Peyer's patch (tissue), 4 donors: ENCODE measurements around the gene PPP1R13B. TPM values are rescaled to one million over a fixed set of nuclear protein-coding genes. Genes with fewer than 3 reads are reported as not detected.

Experiments
- DNase-seq, 3 donors: peaks; one replicate each; pipeline ENCODE4 v3.0.0-alpha.2; 2017 to 2019
- H3K27ac ChIP-seq, 4 donors: fragments of 200-600 bp; sonication (generic); one replicate each; pipeline ENCODE4 v1.5.1; 2016 to 2019
- H3K27me3 ChIP-seq, 2 donors: fragments of 200-600 bp; sonication (generic); one replicate each; pipeline ENCODE4 v1.5.1; 2019
- H3K36me3 ChIP-seq, 3 donors: fragments of 200-600 bp; sonication (generic); one replicate each; pipeline ENCODE4 v1.5.1; 2016 to 2019
- H3K4me1 ChIP-seq, 4 donors: fragments of 200-600 bp; sonication (generic); one replicate each; pipeline ENCODE4 v1.5.1; 2016 to 2019
- H3K4me3 ChIP-seq, 4 donors: fragments of 200-600 bp; sonication (generic); 1 replicate in 3 of 4; 2 replicates in 1 of 4; pipeline ENCODE4 v1.5.1; 2016 to 2019; ENCODE audit warnings: mild to moderate bottlenecking in 1 of 4
- H3K9me3 ChIP-seq, 4 donors: fragments of 200-600 bp; sonication (generic); one replicate each; pipeline ENCODE4 v1.5.1; 2016 to 2019; ENCODE audit warnings: mild to moderate bottlenecking in 1 of 4
- POLR2A ChIP-seq, 2 donors: fragments of 450-650 bp; IDR thresholded peaks; one replicate each; pipeline ENCODE4 v1.5.1; 2017; ENCODE audit warnings: antibody characterized with exemption in 2 of 2, mild to moderate bottlenecking in 2 of 2, moderate library complexity in 2 of 2
- total RNA-seq, 4 donors: library from RNA; depleted of rRNA; stranded (reverse); fragments of >200 nt; gene quantifications; one replicate each; pipeline ENCODE4 v1.1.0, GENCODE V29; 2016
- TF ChIP-seq, protein P1 (sequence below), 6 experiments: fragments of 450-650 bp in 4 of 6; fragments of 200-600 bp in 2 of 6; sonication (generic) in 1 of 6; IDR thresholded peaks; one replicate each; pipeline ENCODE4 v1.5.1; 2017 to 2019; ENCODE audit warnings: antibody characterized with exemption in 6 of 6, mild to moderate bottlenecking in 3 of 6, moderate library complexity in 1 of 6

PPP1R13B gene
- total RNA-seq, 4 donors from 2014 or later, result 30.5 to 78.3 (median 54.0) TPM

DNA sequence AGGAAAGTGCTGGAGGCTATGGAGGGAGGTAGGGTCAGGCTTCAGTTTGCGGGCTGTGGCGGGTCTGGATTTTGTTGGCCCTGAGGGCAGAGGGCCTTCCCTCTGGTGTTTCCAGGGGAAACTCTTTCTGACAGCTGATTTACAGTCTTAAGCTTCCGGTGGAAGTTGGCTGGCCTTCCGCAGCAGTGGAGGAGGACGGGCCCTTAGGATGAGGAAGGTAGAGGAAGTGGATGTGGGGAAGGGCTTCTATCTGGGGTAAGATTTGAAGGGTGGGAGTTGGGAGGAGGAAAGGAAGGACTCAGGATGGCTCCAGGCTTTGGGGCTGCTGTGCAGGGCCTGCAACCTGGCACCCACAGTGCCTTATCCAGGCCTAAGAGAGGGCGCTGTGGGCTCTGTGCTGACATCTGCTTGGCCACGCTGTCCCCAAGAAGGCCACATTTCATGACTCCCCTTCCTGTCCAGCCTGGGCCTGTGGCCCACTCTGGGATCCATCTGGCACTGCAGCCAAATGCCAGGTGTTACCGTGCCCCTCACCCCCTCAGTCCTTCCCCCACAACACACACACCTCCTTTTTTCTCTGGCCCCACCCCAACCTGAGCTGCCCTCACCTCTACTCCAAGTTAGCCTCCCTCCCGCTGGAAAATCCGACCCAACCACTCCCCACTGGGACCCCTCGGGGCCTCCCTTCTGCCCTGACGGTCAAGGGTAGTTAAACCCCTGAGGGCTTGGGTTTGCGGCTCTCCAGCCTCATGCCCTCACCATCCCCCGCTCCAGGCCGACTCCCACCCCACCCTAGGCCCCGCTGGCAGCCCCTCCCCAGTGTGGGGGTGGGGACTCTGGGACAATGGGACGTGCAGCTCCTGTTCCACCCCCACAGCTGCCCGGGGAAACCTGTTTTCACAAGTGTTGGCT, 7.7 kb upstream of the PPP1R13B start:
- Histone ChIP-seq H3K27me3 (no peaks in the 10 kb centered on the region), H3K4me1 (peaks cover 0 to 7% (median 0%) of the 10 kb centered on the region in 4 donors), H3K4me3 (no peak overlapping the region), H3K9me3 (no peaks in the 10 kb centered on the region), H3K36me3 (no peaks in the 10 kb centered on the region), H3K27ac (peak overlapping the region in 1 of 4 donors; percentile 30)
- peak in 1 of 3 donors; percentile 46 for DNase-seq
- no peak for TF ChIP-seq POLR2A (IDR thresholded peaks at IDR 0.05)
- TF ChIP-seq, protein P1, sequence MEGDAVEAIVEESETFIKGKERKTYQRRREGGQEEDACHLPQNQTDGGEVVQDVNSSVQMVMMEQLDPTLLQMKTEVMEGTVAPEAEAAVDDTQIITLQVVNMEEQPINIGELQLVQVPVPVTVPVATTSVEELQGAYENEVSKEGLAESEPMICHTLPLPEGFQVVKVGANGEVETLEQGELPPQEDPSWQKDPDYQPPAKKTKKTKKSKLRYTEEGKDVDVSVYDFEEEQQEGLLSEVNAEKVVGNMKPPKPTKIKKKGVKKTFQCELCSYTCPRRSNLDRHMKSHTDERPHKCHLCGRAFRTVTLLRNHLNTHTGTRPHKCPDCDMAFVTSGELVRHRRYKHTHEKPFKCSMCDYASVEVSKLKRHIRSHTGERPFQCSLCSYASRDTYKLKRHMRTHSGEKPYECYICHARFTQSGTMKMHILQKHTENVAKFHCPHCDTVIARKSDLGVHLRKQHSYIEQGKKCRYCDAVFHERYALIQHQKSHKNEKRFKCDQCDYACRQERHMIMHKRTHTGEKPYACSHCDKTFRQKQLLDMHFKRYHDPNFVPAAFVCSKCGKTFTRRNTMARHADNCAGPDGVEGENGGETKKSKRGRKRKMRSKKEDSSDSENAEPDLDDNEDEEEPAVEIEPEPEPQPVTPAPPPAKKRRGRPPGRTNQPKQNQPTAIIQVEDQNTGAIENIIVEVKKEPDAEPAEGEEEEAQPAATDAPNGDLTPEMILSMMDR (IDR thresholded peaks at IDR 0.05), result no peak

DNA sequence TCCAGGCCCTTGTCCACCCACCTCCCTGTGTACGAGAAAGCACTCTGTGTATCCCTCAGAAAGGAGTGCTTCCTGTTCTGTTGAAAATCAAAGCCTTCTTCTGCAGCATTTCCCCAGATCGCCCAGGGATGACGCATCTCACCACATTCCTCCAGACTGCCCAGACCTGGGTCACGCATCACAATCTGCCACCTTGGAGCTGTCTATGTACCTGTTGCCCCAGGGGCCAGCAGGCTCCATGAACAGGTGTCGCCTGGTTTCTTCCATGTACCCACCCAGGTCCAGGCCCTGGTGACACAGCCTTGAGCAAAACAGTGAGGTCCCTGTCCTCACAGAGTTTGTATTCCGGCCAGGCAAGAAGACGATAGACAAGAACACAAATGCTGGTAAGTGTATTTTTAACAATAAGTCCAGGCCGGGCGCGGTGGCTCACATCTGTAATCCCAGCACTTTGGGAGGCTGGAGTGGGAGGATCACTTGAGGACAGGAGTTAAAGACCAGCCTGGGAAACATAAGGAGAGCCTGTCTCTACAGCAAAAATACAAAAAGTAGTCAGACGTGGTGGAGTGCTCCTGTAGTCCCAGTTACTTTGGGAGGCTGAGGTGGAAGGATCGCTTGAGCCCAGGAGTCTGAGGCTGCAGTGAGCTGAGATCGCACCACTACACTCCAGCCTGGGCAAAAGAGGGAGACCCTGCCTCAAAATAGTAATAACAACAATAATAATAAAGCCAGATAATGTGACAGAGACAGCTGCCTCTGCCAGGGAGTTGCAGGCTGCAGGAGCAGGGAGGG, 6.8 kb upstream of the PPP1R13B start:
- no peaks in the 10 kb centered on the region for H3K27me3 ChIP-seq
- peak overlapping the region in 1 of 4 donors; percentile 30 for H3K27ac ChIP-seq
- no peak overlapping the region for H3K4me3 ChIP-seq
- H3K4me1 ChIP-seq, result peaks cover 0 to 7% (median 0%) of the 10 kb centered on the region in 4 donors
- H3K36me3 ChIP-seq, result no peaks in the 10 kb centered on the region
- TF ChIP-seq, protein P1 (IDR thresholded peaks at IDR 0.05), result no peak
- no peak for TF ChIP-seq POLR2A (IDR thresholded peaks at IDR 0.05)
- peak in 1 of 3 donors; percentile 39 for DNase-seq
- H3K9me3 ChIP-seq, result no peaks in the 10 kb centered on the region

DNA sequence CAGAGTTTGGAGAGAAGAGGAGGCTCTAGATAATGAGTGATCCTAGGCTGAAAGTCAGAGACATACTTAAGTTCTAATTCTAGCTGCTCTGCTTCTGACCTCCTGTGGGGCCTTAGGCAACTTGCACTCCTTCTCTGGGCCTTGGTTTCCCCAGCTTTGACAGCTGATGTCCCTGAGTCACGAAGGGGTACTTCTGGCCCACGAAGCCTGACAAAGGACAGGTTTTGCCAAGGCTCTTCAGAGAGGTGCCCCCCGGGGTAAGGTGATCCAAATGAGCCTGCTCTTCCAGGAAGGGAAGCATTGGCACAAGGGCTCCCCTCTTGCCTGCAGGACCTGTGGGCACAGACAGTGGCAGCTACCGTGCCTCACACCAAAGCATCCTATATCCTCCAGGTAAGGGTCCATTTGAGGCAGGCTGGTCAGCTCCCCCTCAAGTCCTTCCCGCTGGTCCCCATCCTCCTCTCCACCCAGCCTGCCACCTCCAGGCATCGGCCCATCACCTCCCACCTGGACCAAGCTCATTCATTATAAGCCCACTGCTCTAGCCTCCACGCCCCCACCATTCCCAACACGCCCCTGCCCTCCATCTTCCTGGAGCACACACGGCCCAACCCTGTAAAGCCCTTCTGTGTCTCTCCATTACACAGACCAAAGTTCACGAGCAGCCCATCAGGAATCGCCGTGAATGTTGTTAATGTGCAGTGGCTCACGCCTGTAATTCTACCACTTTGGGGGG, 1.9 kb upstream of the PPP1R13B start:
- Histone ChIP-seq H3K4me3 (no peak overlapping the region), H3K27me3 (no peaks in the 10 kb centered on the region), H3K9me3 (no peaks in the 10 kb centered on the region), H3K27ac (peak overlapping the region in 2 of 4 donors; percentile 81 to 97), H3K4me1 (peaks cover 0 to 17% (median 5%) of the 10 kb centered on the region in 4 donors), H3K36me3 (no peaks in the 10 kb centered on the region)
- TF ChIP-seq, protein P1 (IDR thresholded peaks at IDR 0.05), result no peak
- TF ChIP-seq POLR2A (IDR thresholded peaks at IDR 0.05), result no peak
- peak in 1 of 3 donors; percentile 51 for DNase-seq

DNA sequence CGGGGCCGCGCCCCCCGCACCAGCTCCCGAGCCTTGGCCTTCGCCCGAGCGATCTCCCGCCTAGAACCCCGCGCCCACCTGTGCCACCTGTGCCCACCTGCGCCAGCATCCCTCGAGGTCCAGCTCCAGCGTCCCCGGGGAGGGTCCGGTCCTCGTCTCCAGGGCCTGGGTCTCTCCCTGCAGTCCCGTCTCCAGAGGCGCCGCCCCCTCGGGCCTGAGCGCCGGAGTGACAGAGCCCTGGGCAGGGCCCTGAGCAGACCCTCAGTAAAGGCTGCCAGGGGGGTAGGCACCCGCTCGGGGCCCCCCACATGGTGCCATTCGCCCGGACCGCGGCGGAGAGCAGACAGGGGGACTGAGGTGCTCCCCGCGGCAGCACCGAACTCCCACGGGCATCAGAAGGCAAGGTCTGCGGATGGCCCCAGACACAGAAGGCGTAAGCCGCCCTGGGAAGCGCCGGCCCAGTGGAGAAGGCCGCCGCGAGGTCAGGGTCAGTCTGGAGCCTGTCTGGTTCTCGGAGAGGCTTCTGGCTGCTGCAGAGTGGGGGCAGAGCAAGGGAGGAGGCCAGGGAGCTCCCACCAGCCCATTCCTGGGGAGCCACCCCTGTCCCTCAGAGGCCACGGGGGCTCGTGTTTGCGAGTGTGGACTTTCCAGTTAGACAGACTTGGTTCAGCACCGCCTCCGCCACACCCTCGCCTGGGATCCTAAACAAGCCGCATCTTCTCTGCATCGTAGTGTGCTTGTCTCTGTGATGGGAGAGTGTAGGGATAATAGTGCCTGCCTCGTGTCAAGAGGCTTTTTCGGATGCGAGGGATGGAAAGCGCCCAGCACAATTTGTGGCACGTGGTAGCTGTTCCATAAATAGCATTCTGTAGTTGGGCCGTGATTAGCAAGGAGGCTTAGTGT, 1.1 kb upstream of the PPP1R13B start:
- H3K27me3 ChIP-seq, result no peaks in the 10 kb centered on the region
- H3K4me3 ChIP-seq, result peak overlapping the region; percentile 82 to 97 (median 90)
- H3K9me3 ChIP-seq, result no peaks in the 10 kb centered on the region
- peak in 2 of 3 donors; percentile 58 to 65 for DNase-seq
- H3K4me1 ChIP-seq, result peaks cover 0 to 17% (median 5%) of the 10 kb centered on the region in 4 donors
- H3K36me3 ChIP-seq, result no peaks in the 10 kb centered on the region
- no peak for TF ChIP-seq POLR2A (IDR thresholded peaks at IDR 0.05)
- TF ChIP-seq, protein P1 (IDR thresholded peaks at IDR 0.05), result no peak
- peak overlapping the region; percentile 81 to 97 (median 84) for H3K27ac ChIP-seq
